NCI-H1417 (cell line): Measurements from ENCODE around the gene RIN3.

Experiments
- DNase-seq, 3 experiments: peaks; one replicate each; lab custom pipeline; 2025; lab: John Stamatoyannopoulos, UW

The RIN3 gene

GRCh38 chr14:92688434-92689375, 175.1 kb downstream of the RIN3 start:
- DNase-seq: peak; percentile 19 to 48 (median 42)

- peak; percentile 8 to 57 (median 42) for DNase-seq
Observed at GRCh38 chr14:92690171-92691011, 176.8 kb downstream of the RIN3 start.

DNA sequence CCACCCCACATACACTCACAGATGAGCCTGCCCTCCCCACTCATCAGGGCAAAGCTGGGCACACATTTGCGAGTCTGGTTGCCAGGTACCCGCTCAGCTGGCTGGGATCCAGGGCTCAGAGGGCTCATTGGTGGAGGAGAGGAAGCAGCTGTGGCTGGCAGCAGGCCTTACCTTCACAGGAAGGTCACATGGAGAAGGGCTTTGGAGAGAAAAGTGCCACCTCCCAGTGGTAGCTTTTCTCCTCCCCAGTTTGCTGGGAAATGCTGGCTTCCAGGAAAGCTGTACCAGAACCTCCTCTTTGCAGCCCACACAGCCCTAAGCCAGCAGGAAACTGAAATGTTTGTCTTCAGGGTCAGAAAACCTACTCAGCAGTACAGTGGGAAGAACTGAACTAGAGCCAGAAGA, 179.2 kb downstream of the RIN3 start:
- peak; percentile 78 to 98 (median 94) for DNase-seq

DNA sequence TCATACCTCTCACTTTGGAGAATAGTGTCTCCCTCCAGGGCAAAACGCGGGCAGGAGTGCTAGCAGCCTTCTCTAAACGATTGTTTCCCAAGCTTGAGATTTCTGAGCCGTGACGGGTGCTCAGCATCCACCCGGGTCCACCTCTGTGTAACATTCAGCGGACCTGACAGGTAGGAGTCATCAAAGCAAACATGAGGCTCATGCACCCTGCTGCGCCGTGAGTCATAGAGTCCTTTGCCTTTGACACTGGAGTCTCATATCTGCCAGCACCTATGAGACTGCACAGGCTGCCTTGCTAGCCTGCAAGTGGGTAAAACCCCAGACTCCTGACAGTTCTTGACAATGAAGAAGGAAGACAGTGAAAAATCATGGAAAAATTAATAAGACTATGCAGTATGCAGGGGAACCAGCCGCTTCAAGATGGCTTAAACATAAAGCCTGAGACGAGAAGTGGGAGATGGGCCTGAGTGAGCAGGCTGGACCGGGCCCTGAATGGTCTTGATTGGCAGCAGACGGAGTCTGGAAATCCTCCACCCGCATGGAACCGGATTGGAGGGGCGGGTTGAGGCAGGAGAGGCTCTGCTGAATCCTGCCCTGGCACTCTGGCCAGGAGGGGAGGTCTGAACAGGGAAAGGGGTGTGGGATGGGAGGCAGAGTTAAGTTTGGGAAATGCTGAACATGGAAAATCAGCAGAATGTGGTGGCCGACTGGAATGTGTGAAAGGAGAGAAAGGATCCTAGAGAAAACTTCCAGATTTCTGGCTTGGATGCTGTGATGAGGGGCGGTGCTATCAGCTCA, 180.6 kb downstream of the RIN3 start:
- DNase-seq: peak; percentile 60 to 96 (median 74)

DNA sequence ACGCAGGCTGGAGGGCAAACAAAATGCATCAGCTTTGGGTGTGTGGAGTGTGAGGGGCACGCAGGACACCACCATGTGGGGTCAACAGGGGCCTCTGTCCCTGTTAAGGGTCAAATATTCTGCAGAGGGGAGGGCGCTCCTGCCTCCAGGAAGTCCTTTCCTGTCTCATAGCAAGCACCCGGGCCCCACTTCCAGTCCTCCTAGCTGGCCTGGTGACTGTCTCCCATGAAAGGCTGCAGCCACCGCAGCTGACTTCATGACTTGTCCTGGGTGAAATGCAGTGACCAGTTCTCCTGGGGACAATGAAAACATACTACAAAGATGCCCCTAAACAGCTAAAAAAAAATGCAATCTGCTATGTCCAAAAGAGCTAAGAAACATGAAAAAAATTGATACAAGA, 181.2 kb downstream of the RIN3 start:
- DNase-seq: no peak

- no peak for DNase-seq
Observed at GRCh38 chr14:92695562-92695961, 182.0 kb downstream of the RIN3 start.

GRCh38 chr14:92696366-92696765, 182.8 kb downstream of the RIN3 start:
- DNase-seq: no peak

DNA sequence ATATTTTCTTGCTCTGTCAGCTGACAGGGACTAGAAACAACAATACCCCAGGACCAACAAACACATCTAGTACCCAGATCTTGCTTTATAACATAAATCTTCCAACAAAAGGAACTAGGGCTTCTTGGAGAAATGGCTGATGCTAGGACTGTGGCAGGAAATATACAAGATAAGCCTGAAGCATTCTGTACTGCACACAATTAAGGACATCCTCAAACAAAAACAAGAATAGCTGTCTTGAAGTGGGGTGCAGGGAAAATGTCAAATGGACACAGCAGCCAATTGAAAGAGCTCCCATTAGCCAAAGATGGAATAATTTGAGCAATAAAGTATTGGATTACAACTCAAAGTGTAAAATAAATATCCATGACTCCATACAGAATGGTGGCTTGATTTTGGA, 184.8 kb downstream of the RIN3 start:
- peak in 1 of 3 experiments; percentile 43 for DNase-seq

GRCh38 chr14:92701826-92702225, 188.2 kb downstream of the RIN3 start:
- DNase-seq: no peak

- DNase-seq: no peak
Observed at GRCh38 chr14:92702441-92702918, 188.9 kb downstream of the RIN3 start.

GRCh38 chr14:92703516-92703915, 189.9 kb downstream of the RIN3 start:
- DNase-seq: no peak

GRCh38 chr14:92704036-92704804, 190.6 kb downstream of the RIN3 start:
- no peak for DNase-seq

GRCh38 chr14:92704821-92705220, 191.2 kb downstream of the RIN3 start:
- DNase-seq: no peak

DNA sequence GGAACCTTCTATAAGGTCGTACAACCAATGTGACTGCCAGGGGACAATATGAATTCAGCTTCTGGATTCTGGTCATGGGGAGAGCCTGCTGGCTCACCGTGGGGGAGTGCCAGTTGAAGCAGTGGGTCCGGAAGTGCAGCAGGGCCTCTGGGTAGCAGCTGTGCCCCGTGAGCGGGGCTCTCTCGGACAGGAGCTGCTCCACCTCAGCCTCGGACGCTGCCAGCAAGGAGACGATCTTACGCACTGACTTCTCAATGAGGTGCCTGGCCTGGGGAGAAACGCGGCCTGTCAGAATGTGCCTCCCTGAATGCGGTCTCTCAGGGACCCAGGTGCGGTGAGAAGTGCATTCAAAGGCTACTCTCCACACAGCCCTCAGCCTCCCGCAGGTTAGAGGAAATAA, 192.8 kb downstream of the RIN3 start:
- no peak for DNase-seq

GRCh38 chr14:92709340-92710000, 195.9 kb downstream of the RIN3 start:
- DNase-seq: no peak

DNA sequence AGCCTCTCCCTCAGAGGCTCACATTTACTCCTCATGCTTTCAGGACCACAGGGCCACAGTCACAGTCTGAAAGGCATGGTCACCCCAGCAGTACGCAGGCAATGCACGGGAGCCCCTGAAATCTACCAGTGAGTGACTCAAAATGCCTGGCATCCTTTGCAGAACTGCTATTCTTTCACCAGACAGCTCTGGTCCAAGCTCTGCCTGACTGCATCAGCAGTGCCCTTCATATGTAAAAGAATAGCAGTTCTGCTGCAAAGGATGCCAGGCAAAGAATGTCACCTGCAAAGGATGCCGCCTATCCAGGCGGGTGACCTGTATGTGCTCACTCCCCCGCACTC, 196.4 kb downstream of the RIN3 start:
- DNase-seq: no peak

- no peak for DNase-seq
Observed at GRCh38 chr14:92711976-92712653, 198.5 kb downstream of the RIN3 start.

- no peak for DNase-seq
Observed at GRCh38 chr14:92712654-92713051, 199.1 kb downstream of the RIN3 start.

DNA sequence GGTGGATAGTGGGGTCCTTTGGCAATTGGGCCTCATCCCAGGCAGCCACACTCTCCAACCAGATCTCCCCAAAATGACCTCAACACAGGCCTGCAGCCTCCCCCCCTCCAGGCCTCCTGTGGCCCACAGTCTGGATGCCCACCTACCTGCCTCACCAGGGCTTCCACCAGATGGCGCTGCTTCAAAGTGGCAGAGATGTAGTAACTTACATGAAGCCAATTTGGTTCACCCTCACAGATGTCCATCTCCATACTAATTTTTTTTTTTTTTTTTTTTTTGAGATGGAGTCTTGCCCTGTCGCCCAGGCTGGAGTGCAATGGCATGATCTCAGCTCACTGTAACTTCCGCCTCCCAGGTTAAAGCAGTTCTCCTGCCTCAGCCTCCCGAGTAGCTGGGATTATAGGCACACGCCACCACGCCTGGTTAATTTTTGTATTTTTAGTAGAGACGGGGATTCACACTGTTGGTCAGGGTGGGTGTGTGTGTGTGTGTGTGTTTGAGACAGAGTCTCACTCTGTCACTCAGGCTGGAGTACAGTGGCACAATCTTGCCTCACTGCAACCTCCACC, 201.2 kb downstream of the RIN3 start:
- peak; percentile 48 to 76 (median 73) for DNase-seq

GRCh38 chr14:92716131-92716530, 202.6 kb downstream of the RIN3 start:
- no peak for DNase-seq
